ENCODE data around the gene CXCL12.

The CXCL12 gene

DNA sequence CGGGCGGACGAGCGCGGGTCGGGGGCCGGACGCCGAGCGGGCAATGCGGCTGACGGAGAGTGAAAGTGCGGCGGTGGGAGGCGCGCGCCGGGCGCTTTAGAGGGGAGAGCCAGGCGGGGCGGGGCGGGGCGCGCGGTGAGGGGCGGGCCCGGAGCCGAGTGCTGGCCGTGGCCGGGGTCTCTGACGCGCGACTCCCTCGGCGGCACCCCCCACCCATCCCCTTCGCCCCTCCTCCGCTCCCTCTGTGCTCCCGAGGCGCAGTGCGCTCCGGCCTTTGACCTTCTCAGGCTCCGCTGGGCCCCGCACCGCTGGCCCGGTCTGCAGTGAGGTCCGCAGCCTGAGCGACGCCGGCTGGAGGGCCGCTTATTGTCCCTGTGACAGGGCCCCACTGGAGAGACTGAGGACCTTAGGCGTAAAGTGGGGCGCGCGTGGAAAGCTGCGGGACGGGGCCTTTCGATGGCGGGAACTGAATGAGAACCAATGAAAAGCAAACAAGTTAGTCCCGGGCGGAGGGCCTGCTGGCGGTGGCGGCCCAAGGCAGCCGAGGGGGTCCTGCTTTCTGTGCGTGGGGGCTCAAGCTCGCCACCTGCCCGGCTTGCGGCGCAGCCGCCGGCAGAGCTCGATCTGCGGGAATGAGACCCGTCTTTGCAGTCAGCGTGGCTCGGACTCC is at the start of gene CXCL12:
CXCL12 (minus strand) TSS at position 72 of the 670 bp plus-strand sequence. CDS start 92 bp downstream, outside the sequence.
- TF ChIP-seq, protein P1, sequence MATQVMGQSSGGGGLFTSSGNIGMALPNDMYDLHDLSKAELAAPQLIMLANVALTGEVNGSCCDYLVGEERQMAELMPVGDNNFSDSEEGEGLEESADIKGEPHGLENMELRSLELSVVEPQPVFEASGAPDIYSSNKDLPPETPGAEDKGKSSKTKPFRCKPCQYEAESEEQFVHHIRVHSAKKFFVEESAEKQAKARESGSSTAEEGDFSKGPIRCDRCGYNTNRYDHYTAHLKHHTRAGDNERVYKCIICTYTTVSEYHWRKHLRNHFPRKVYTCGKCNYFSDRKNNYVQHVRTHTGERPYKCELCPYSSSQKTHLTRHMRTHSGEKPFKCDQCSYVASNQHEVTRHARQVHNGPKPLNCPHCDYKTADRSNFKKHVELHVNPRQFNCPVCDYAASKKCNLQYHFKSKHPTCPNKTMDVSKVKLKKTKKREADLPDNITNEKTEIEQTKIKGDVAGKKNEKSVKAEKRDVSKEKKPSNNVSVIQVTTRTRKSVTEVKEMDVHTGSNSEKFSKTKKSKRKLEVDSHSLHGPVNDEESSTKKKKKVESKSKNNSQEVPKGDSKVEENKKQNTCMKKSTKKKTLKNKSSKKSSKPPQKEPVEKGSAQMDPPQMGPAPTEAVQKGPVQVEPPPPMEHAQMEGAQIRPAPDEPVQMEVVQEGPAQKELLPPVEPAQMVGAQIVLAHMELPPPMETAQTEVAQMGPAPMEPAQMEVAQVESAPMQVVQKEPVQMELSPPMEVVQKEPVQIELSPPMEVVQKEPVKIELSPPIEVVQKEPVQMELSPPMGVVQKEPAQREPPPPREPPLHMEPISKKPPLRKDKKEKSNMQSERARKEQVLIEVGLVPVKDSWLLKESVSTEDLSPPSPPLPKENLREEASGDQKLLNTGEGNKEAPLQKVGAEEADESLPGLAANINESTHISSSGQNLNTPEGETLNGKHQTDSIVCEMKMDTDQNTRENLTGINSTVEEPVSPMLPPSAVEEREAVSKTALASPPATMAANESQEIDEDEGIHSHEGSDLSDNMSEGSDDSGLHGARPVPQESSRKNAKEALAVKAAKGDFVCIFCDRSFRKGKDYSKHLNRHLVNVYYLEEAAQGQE (IDR thresholded peaks at IDR 0.05; ENCODE audit: low read depth): no peak
- TF ChIP-seq TEAD4 (IDR thresholded peaks at IDR 0.05): no peak

DNA sequence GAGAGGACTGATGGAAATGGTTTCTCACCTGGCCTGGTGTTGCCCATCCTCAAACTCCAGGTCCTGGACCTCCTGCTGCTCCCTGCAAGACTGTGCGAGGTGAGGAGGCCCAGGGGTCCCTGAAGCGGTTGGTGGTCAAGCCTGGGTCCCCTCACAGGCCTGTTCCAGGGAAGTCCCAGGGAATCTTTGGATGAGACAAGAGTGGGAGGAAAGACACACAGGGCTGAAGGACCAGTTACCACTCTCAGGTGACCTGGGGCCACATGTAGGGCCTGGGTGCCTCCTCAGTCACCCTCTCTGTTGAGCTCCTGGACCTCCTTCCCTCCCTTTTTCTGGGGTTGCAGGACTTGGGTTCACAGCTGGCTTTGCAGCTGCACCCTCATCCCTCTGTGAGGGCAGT is 42.6 kb upstream of the CXCL12 start:
- no peak for TF ChIP-seq RAD21 (IDR thresholded peaks at IDR 0.05; ENCODE audit: low read depth)
- no peak for TF ChIP-seq YY1 (IDR thresholded peaks at IDR 0.05; ENCODE audit: low read depth)
- no peak for TF ChIP-seq CEBPB (IDR thresholded peaks at IDR 0.05)
- TF ChIP-seq NFIC (IDR thresholded peaks at IDR 0.05): no peak
- TF ChIP-seq EP300 (IDR thresholded peaks at IDR 0.05; ENCODE audit: borderline replicate concordance): no peak
- no peak for TF ChIP-seq EGR1 (IDR thresholded peaks at IDR 0.05)
- no peak for TF ChIP-seq FOXM1 (IDR thresholded peaks at IDR 0.05; ENCODE audit: borderline replicate concordance, low read depth)
- TF ChIP-seq TEAD4 (IDR thresholded peaks at IDR 0.05): no peak
- TF ChIP-seq, protein P2, sequence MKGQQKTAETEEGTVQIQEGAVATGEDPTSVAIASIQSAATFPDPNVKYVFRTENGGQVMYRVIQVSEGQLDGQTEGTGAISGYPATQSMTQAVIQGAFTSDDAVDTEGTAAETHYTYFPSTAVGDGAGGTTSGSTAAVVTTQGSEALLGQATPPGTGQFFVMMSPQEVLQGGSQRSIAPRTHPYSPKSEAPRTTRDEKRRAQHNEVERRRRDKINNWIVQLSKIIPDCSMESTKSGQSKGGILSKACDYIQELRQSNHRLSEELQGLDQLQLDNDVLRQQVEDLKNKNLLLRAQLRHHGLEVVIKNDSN (IDR thresholded peaks at IDR 0.05): no peak
- TF ChIP-seq TCF12 (IDR thresholded peaks at IDR 0.05; ENCODE audit: low read depth): no peak
- TF ChIP-seq, protein P3, sequence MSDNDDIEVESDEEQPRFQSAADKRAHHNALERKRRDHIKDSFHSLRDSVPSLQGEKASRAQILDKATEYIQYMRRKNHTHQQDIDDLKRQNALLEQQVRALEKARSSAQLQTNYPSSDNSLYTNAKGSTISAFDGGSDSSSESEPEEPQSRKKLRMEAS (IDR thresholded peaks at IDR 0.05): no peak
- TF ChIP-seq, protein P1 (IDR thresholded peaks at IDR 0.05; ENCODE audit: low read depth): no peak
- TF ChIP-seq CREB1 (IDR thresholded peaks at IDR 0.05; ENCODE audit: low read depth): no peak
- TF ChIP-seq ZBTB7A (IDR thresholded peaks at IDR 0.05; ENCODE audit: low read depth): no peak
- no peak for TF ChIP-seq TAF1 (IDR thresholded peaks at IDR 0.05; ENCODE audit: low read depth)

DNA sequence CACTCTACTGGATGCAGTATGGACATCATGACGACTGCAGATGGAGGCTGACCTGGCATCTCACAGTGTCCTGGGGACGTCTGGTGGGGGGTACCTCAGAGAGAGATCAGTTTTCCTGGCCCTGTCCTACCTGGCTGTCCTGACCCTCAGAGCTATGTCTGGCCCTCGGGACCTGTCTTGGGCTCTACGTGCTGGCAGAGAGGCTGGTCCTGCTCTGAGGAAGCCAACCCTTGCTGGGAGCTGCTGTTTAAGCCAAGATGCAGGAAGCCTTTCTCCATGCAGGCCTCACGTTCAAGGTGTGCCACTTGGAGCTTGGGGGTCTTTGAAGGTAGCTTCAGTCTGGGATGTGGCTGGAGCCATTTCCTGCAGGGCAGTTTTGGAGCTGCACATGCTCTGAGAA is 42.1 kb upstream of the CXCL12 start:
- TF ChIP-seq CEBPB (IDR thresholded peaks at IDR 0.05) (no peak), RAD21 (IDR thresholded peaks at IDR 0.05; ENCODE audit: low read depth) (no peak), NFIC (IDR thresholded peaks at IDR 0.05) (no peak), TAF1 (IDR thresholded peaks at IDR 0.05; ENCODE audit: low read depth) (no peak), TCF12 (IDR thresholded peaks at IDR 0.05; ENCODE audit: low read depth) (no peak)
- TF ChIP-seq, protein P1 (IDR thresholded peaks at IDR 0.05; ENCODE audit: low read depth): no peak

DNA sequence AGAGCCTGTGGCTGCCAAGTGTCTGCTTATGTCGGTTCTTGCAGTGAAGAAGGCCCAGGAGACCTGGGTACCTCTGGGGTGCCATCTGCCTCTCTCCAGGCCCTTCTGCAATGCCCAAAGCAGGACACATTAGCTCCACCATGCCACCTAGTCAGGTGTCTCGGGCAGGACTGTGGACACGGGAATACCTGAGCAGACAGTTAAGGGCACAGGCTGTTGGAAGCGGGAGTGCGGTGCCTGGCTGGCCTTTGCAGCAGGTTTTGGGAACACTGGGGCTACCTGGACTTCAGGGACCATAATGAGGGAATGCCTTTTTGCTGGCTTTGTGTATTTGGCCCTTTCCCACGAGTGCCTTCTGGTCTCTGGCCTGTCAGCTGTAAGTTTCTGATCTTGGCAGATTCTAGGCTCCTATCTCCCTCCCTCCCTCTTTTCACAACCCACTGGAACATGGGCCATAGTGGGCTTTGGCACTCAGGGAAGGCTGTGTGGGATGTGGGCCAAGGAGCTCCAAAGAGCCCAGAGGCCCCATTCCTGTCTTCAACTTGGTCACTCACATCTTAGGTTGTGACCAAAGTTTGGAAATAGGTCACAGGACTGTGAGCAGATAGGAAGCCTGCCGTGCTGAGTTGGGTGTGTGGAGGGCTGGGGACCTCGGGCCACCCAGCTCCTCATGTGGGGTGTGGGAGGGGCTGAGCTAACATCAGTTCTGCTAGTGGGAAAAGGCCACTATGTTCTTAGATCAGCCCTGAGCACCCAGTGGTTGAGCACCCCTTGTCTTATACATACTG is 41.5 kb upstream of the CXCL12 start:
- TF ChIP-seq NFIC (IDR thresholded peaks at IDR 0.05) (no peak), ZBTB7A (IDR thresholded peaks at IDR 0.05; ENCODE audit: low read depth) (no peak), EP300 (IDR thresholded peaks at IDR 0.05; ENCODE audit: borderline replicate concordance) (no peak), RAD21 (IDR thresholded peaks at IDR 0.05; ENCODE audit: low read depth) (no peak), CEBPB (IDR thresholded peaks at IDR 0.05) (no peak), EGR1 (IDR thresholded peaks at IDR 0.05) (no peak), TEAD4 (IDR thresholded peaks at IDR 0.05) (no peak), FOXM1 (IDR thresholded peaks at IDR 0.05; ENCODE audit: borderline replicate concordance, low read depth) (no peak), CREB1 (IDR thresholded peaks at IDR 0.05; ENCODE audit: low read depth) (no peak)
- TF ChIP-seq, protein P3 (IDR thresholded peaks at IDR 0.05): no peak
- TF ChIP-seq, protein P2 (IDR thresholded peaks at IDR 0.05): no peak
